ENCODE data around the gene PLS1.
A peak's percentile ranks its signal among the peaks of the same experiment; 100 is the strongest.
"Not testable (repeated sequence)": the region's sequence is repeated elsewhere in the genome, so short reads cannot be mapped to it uniquely, and the experiment has no call there.

Gene PLS1

DNA sequence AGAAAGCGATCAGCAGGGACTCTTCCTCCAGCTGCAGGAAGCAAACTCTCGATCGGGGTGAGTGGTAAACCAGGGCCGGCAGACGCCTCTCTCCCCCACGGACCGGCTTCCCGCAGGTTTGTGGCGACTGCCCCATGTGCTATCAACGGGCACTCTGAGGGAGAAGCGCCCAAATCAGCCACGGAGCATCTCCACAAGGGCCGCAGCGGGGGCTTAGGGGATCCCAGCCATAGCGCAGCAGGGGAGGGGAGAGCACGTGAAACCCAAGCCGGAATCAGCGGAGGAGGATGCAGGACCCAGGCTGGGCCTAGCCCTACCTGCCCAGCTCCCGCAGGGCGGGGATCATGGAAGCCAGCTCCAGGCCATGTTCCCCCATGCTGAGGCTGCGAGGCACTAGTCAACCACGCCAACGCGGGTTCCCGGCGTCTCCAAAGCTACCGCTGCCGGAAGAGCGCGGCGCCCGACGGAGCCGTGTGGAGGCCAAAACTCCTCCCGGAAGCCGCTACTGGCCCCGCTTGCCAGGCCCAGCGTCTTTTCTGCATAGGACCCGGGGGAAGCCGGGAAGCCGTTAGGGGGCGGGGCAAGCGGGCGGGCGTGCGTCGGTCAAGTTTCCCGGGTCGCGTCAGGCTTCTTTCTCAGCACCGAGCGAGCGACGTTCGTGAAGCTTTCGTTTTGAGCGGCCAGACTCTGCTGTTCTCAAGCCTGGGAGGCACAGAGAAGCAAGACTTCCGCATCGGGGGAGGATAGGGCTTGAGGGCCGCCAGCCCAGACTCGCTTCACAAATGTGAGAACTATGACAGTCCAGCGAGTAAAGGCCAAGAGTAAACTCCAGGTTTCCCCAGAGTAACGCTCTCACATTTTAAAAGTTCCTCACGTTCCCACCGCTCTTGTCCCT, 17.6 kb upstream of the PLS1 start, which contains the start of gene ATR:
Gene ATR (minus strand): TSS at position 405 of the 895 bp plus-strand sequence. CDS start 29 bp downstream, at position 376.
- TF ChIP-seq, protein P1, sequence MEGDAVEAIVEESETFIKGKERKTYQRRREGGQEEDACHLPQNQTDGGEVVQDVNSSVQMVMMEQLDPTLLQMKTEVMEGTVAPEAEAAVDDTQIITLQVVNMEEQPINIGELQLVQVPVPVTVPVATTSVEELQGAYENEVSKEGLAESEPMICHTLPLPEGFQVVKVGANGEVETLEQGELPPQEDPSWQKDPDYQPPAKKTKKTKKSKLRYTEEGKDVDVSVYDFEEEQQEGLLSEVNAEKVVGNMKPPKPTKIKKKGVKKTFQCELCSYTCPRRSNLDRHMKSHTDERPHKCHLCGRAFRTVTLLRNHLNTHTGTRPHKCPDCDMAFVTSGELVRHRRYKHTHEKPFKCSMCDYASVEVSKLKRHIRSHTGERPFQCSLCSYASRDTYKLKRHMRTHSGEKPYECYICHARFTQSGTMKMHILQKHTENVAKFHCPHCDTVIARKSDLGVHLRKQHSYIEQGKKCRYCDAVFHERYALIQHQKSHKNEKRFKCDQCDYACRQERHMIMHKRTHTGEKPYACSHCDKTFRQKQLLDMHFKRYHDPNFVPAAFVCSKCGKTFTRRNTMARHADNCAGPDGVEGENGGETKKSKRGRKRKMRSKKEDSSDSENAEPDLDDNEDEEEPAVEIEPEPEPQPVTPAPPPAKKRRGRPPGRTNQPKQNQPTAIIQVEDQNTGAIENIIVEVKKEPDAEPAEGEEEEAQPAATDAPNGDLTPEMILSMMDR (conservative IDR thresholded peaks at IDR 0.05; ENCODE audit: control insufficient read depth, insufficient read depth, low read depth, low read length), result no peak
- H3K4me3 ChIP-seq (ENCODE audit: control insufficient read depth, low read depth, low read length), result peak within 1 kb of the TSS; percentile 98
- DNase-seq (ENCODE audit: low read depth), result peak; percentile 92

DNA sequence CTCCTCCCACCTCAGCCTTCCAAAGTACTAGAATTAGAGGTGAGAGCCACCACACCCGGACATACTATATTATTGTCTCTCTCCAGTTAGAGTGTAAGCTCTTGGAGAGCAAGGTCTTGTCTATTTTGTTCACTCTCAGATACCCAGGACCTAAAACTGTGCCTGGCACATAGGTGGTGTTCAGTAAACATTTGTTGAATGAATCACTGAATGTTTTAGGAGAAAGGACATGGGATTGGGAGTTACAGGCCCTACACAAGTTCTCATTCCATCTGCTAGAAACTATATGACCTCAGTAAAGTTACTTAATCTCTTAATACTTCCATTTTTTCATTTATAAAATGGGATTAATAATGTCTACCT, 16.2 kb upstream of the PLS1 start:
- DNase-seq (ENCODE audit: low read depth), result no peak
- TF ChIP-seq, protein P1 (conservative IDR thresholded peaks at IDR 0.05; ENCODE audit: control insufficient read depth, insufficient read depth, low read depth, low read length), result no peak
- no peak overlapping the region for H3K4me3 ChIP-seq (ENCODE audit: control insufficient read depth, low read depth, low read length)

DNA sequence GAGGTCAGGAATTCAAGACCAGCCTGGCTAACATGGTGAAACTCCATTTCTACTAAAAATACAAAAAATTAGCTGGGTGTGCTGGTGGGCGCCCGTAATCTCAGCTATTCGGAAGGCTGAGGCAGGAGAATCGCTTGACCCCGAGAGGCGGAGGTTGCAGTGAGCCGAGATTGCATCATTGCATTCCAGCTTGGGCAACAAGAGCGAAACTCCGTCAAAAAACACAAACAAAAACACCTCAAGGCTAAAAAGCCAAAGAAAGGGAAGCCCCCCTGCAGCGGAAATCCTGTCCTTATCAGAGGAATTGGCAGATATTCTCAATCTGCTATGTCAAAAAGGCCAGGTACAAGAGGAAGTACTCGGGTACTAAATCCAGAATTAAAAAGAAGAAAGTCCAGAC, 15.1 kb upstream of the PLS1 start:
- H3K4me3 ChIP-seq (ENCODE audit: control insufficient read depth, low read depth, low read length); DNase-seq (ENCODE audit: low read depth): not testable (repeated sequence)

DNA sequence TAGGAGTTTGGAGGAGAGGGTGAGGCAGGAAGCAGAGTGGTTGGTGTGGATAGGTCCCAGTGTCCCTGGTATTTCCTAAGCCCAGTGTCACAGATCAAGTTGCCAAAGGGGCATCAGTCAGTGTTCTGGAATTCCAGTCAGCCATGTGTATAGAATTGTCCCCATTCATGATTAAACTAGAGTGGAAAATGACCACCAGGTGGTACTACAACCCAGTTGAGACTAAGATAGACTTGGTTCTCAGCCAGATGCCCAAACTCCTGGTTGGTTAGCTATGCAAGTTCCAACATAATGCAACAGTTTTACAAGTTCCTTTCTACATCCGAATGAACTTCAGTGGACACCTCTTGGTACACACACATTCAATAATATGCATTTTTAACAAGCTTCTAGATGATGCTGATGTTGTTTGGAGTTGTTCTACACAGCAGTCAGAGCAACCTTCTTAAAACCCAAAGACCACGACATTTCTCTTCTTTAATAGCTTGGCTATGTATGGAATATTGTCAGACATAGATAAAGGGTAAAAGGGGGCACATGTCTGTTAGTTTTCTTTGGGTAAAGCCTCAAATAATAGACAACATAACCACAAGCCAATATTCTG, 9.3 kb upstream of the PLS1 start:
- TF ChIP-seq, protein P1 (conservative IDR thresholded peaks at IDR 0.05; ENCODE audit: control insufficient read depth, insufficient read depth, low read depth, low read length), result peak; percentile 67
- peak; percentile 83 for DNase-seq (ENCODE audit: low read depth)
- H3K4me3 ChIP-seq (ENCODE audit: control insufficient read depth, low read depth, low read length), result no peak overlapping the region

DNA sequence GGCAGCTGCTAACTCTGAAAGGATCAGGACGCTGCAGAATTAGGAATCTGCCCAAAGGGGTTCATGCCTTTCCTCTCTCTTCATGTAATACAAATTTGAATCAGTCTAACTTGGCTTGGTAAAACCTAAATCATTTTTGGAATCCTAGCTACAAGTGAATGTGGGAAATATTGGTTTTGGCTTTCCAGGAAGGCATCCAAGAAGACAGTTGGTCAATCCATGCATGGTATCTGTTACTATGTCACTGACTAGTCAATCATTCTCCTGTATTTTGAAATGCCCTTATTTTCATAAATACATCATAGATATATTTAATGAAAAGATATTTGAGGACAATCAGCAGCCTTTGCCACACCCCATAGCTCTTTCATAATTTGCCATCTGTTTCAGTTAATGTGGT, 7.5 kb upstream of the PLS1 start:
- DNase-seq (ENCODE audit: low read depth), result no peak
- TF ChIP-seq, protein P1 (conservative IDR thresholded peaks at IDR 0.05; ENCODE audit: control insufficient read depth, insufficient read depth, low read depth, low read length), result no peak
- no peak overlapping the region for H3K4me3 ChIP-seq (ENCODE audit: control insufficient read depth, low read depth, low read length)

DNA sequence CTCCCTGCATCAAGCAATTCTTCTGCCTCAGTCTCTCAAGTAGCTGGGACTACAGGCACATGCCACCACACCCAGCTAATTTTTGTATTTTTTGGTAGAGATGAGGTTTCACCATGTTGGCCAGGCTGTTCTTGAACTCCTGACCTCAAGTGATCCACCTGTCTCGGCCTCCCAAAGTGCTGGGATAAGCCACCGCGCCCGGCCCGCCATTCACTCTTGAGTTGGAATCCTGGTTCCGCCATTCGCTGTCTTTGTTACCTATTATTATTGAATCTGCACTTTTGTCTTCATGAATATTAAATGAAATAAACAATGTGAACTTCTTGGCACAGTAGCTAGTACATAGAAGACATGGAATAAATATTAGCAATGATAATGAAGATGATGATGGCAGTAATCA, 3.9 kb upstream of the PLS1 start:
- H3K4me3 ChIP-seq (ENCODE audit: control insufficient read depth, low read depth, low read length); DNase-seq (ENCODE audit: low read depth): not testable (repeated sequence)

DNA sequence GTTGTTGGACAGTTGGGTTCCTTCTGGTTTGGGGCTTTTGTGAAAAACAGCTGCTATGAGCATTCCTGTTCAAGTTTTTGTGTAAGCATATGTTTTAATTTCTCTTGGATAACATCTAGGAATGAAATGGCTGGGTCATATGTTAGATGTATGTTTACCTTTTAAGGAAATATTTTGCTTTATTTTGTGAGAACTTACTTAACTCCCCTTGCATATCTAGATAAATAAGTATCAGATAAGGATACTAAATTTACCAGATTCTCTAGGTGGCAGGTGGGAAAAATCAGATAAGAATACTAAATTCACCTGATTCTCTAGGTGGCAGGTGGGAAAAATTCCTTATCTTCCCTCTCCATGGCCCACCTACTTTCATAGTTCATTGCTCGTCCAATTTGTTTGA, 1.1 kb upstream of the PLS1 start:
- no peak for DNase-seq (ENCODE audit: low read depth)
- no peak overlapping the region for H3K4me3 ChIP-seq (ENCODE audit: control insufficient read depth, low read depth, low read length)
- TF ChIP-seq, protein P1 (conservative IDR thresholded peaks at IDR 0.05; ENCODE audit: control insufficient read depth, insufficient read depth, low read depth, low read length), result no peak
